HFF-Myc (cell line): ENCODE data around the gene ACTG1.

ENCODE experiments used
- DNase-seq: peaks from one replicate; pipeline ENCODE4 v3.0.0-alpha.2; 2011; ENCODE audit warnings: low read depth; ENCODE audit errors: extremely low read depth
- H3K4me3 ChIP-seq: replicated peaks from 2 replicates; pipeline ENCODE4 v1.5.1; 2011; ENCODE audit warnings: low read depth, mild to moderate bottlenecking, control low read depth, low read length
- TF ChIP-seq, protein P1 (sequence below): IDR thresholded peaks from 2 replicates; pipeline ENCODE4 v1.5.1; 2012; ENCODE audit warnings: mild to moderate bottlenecking, low read depth, low read length, control low read depth; ENCODE audit errors: missing control alignments

ACTG1 gene

DNA sequence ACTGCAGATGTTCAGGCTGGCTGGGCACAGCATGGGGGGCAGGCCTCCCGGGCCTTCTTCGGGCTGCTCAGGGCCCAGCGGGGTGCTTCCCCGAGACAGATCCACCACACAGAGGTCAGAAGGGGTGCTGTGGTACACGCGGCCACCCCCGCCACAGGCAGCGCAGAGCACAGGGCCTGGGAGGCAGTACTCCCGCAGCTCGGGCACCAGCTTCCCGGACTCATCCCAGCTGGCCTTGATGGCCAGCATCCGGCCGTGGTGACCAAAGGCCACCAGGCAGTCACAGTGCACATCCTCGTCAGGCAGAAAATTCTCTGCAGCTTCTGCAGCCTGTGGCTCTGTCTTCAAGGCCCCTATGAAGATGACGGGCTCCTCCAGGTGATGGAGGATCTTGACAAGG, 37.7 kb upstream of the ACTG1 start:
- TF ChIP-seq, protein P1, sequence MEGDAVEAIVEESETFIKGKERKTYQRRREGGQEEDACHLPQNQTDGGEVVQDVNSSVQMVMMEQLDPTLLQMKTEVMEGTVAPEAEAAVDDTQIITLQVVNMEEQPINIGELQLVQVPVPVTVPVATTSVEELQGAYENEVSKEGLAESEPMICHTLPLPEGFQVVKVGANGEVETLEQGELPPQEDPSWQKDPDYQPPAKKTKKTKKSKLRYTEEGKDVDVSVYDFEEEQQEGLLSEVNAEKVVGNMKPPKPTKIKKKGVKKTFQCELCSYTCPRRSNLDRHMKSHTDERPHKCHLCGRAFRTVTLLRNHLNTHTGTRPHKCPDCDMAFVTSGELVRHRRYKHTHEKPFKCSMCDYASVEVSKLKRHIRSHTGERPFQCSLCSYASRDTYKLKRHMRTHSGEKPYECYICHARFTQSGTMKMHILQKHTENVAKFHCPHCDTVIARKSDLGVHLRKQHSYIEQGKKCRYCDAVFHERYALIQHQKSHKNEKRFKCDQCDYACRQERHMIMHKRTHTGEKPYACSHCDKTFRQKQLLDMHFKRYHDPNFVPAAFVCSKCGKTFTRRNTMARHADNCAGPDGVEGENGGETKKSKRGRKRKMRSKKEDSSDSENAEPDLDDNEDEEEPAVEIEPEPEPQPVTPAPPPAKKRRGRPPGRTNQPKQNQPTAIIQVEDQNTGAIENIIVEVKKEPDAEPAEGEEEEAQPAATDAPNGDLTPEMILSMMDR: no peak
- DNase-seq: no peak
- H3K4me3 ChIP-seq: peak overlapping the region; percentile 83; the same call in 1 of the 2 replicates

- H3K4me3 ChIP-seq: no peak overlapping the region
- TF ChIP-seq, protein P1: no peak
- no peak for DNase-seq
Measured at GRCh38 chr17:81549826-81550225, 37.2 kb upstream of the ACTG1 start.

GRCh38 chr17:81549031-81549557, 36.5 kb upstream of the ACTG1 start:
- DNase-seq: no peak
- TF ChIP-seq, protein P1: no peak
- H3K4me3 ChIP-seq: no peak overlapping the region

- TF ChIP-seq, protein P1: no peak
- H3K4me3 ChIP-seq: no peak overlapping the region
- DNase-seq: no peak
Measured at GRCh38 chr17:81547614-81547982, 35.0 kb upstream of the ACTG1 start.

GRCh38 chr17:81546906-81547613, 34.5 kb upstream of the ACTG1 start:
- no peak overlapping the region for H3K4me3 ChIP-seq
- TF ChIP-seq, protein P1: no peak
- no peak for DNase-seq

- no peak for DNase-seq
- no peak overlapping the region for H3K4me3 ChIP-seq
- TF ChIP-seq, protein P1: no peak
Measured at GRCh38 chr17:81545160-81545949, 32.8 kb upstream of the ACTG1 start.
